Stimulated activated CD4-positive, alpha-beta T cell treated with anti-CD3 and anti-CD28 coated beads, Interleukin-1b, Interleukin-23, amount 100 ng/mL, for 48 hours (primary cell): ENCODE data around the gene NFATC1.

ENCODE experiments used
- DNase-seq: peaks from one replicate; pipeline ENCODE4 v3.0.0-alpha.2; 2020

NFATC1 gene

DNA sequence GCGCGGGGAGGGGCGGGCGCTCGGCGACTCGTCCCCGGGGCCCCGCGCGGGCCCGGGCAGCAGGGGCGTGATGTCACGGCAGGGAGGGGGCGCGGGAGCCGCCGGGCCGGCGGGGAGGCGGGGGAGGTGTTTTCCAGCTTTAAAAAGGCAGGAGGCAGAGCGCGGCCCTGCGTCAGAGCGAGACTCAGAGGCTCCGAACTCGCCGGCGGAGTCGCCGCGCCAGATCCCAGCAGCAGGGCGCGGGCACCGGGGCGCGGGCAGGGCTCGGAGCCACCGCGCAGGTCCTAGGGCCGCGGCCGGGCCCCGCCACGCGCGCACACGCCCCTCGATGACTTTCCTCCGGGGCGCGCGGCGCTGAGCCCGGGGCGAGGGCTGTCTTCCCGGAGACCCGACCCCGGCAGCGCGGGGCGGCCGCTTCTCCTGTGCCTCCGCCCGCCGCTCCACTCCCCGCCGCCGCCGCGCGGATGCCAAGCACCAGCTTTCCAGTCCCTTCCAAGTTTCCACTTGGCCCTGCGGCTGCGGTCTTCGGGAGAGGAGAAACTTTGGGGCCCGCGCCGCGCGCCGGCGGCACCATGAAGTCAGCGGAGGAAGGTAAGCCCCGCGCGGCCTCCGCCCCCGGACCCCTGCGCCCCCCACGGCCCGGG lies at the start of gene NFATC1:
TSS of gene NFATC1 (plus strand) at position 170 of the 644 bp plus-strand sequence. CDS start at position 465, 295 bp downstream.
- DNase-seq, result peak; percentile 88

- DNase-seq, result no peak
Observed at GRCh38 chr18:79345981-79346380, 49.7 kb upstream of the NFATC1 start.

DNA sequence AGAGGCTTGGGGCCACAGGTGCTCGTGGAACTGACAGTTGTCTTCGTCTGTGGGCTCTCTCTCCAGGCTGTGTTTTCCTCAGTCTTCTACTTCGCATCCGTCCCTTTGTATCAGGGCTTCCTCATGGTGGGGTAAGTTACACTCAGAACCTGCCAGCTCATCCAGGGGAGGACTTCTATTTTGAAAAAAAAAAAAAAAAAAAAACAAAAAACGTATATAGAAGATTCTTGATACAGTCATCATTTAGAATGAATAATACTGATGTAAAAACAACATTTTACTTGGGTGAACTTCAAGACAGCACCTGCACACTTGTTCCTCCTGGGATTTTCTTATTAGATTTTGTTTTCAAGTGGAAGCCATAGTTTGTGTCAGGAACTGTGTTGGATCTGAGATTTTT lies 47.7 kb upstream of the NFATC1 start:
- no peak for DNase-seq

GRCh38 chr18:79352432-79352831 lies 43.3 kb upstream of the NFATC1 start:
- DNase-seq, result no peak

GRCh38 chr18:79353267-79353666 lies 42.5 kb upstream of the NFATC1 start:
- no peak for DNase-seq

DNA sequence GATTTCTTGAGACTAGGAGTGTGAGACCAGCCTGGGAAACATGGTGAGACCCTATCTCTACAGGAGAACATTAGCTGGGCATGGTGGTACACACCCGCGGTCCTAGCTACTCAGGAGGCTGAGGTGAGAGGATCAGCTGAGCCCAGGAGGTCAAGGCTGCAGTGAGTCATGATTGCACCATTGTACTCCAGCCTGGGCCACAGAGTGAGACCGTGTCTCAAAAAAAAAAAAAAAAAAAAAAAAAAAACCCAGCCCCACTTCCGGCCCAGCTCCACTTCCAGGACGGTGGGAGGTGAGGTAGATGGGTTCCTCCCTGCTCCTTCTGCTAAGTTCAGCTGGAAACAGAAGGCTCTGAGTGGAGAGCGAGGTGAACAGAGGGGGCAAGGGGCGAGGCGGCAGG lies 41.4 kb upstream of the NFATC1 start:
- no peak for DNase-seq

DNA sequence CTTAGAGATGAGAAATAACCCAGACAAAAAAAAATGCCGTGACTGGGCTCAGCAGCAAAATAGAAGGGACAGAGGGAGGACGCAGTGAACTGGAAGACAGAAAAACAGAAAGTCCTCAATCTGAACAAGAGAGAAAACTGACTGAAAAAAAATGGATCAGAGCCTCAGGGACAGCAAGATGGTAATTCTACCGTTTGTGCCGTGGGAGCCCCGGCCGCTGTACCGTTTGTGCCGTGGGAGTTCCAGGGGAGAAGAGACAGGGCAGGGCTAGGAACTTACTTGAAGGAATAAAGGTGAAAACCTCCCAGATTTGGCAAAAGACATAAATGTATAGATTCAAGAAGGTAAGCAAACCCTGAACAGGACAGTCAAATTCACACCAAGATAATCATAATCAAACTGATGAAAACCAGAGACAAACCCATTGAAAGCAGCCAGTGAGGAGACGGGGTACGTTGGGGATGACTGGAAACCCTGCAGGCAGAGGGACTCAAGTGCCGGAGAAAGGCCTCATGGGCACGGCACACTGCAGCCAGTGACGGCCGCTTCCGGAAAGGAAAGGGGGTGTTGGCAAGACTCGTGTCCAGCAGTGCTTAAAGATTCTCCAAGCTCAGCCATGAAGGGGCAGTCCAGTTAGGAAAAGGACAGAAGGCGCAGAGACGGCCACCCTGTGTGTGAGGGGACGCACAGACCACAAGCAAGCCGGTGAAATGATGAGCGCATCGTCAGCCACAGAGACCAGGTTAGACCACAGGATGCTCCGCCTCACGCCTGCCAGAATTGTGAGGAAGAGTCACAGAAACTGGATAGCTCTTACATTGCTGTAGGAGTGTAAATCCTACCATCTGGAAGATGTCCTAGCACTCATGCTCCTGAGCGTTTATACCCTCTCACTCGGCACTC lies 40.0 kb upstream of the NFATC1 start:
- DNase-seq, result no peak

GRCh38 chr18:79356435-79356834 lies 39.3 kb upstream of the NFATC1 start:
- no peak for DNase-seq

- no peak for DNase-seq
Observed at GRCh38 chr18:79360933-79361332, 34.8 kb upstream of the NFATC1 start.

DNA sequence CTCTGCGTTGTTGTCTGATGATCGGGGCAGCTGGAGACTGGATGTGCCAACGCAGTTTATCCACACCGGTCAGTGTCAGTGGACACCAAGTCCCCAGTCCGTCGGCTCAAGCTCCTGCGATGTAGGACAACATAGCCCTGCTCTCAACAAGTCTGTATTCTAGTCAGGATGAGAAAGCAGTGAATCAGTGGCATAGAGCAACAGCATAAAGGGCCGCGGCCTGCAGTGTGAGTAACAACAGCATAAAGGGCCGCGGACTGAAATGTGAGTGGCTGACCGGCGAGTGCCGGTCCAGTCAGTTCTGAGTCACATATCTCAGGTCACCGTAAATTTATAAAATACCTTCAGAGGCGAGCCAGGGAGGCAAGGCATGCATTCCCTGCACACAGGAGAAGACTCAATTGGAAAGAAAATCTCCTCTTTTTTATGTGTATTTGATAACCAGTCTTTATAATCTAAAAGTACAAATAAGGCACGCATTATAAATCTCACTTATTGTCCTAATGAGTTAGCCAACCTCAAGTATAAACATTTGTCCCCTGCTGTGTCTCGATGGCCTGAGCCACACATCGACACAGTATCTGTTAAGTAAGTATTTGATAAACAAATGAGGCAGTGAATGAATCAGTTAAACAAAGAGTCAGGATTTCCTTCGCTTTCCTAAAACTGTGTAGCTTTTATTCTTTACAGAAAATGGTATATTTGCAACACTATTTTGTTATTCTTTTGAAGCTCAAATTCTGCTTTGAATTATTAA lies 33.8 kb upstream of the NFATC1 start:
- DNase-seq, result no peak

- no peak for DNase-seq
Observed at GRCh38 chr18:79365701-79366100, 30.0 kb upstream of the NFATC1 start.

GRCh38 chr18:79366177-79367094 lies 29.3 kb upstream of the NFATC1 start:
- no peak for DNase-seq

DNA sequence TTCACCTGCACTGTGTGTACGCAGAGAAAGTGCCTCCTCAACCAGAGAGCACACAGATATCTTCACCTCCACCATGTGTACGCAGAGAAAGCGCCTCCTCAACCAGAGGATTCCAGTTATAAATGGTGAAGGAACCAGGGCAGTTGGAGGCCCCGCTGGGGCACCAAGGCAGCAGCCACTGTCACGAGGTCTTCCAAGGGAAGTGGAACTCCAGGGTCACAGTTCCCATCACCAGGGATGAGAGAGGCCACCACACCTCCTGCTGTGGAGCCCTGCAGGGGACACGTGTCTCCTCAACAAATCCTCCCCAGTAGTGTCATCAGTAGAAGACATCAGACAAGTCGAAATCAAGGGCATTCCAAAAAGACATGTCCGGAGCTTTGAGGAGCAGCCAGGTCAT lies 28.2 kb upstream of the NFATC1 start:
- DNase-seq, result no peak

DNA sequence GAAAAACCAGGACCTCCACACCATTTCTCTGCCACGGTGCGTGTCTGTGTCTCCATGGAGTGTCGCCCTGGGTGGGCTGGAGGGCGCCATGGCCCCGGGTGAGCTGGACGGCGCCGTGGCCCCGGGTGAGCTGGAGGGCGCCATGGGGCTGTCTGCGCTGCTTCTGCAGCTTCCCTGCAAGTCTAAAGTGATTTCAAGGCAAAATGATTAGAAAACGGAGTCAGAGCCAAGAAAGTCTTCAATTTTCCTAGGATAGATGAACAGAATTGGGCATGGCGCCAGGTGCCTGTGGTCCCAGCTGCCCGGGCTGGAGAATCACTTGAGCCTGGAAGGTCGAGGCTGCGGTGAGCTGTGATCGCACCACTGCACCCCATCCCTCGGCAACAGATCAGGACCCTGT lies 27.7 kb upstream of the NFATC1 start:
- no peak for DNase-seq

- DNase-seq, result no peak
Observed at GRCh38 chr18:79368681-79369080, 27.0 kb upstream of the NFATC1 start.

DNA sequence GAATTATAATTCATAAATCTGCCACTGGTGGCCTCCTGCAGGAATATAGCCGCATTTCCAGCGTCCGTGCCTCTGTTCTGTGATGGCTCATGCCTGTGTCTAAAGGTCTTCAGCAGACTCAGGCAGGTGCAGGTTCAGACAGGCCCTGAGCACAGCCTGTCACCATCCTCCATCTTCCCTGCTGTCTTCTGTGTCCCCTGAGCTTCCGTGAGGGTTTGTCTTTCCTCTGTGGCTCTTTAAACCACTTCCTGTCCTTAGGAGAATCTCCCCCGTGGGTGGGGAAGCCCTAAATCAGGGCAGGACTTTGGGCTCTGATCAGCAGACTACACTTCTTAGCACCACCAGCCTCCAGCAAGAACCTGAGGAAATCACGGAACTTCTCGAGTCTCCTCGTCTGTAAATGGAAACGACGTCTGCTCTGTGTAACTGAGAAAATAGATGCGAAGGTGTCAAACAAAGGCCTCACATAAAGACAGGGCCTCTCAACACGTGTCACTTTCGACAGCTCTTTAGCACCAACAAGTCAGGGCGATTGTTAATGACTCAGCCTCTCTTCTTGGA lies 24.1 kb upstream of the NFATC1 start:
- DNase-seq, result no peak

GRCh38 chr18:79372461-79372860 lies 23.3 kb upstream of the NFATC1 start:
- DNase-seq, result no peak

- DNase-seq, result no peak
Observed at GRCh38 chr18:79372991-79373390, 22.7 kb upstream of the NFATC1 start.

GRCh38 chr18:79373736-79374135 lies 22.0 kb upstream of the NFATC1 start:
- DNase-seq, result no peak

GRCh38 chr18:79374408-79375171 lies 21.1 kb upstream of the NFATC1 start:
- DNase-seq, result no peak

- no peak for DNase-seq
Observed at GRCh38 chr18:79375441-79376154, 20.1 kb upstream of the NFATC1 start.
